Sigmoid colon (tissue), 4 donors: Measurements from ENCODE around the gene CD164L2.

Source experiments
- POLR2A ChIP-seq, 2 donors: fragments of 450-650 bp; IDR thresholded peaks; one replicate each; pipeline ENCODE4 v1.6.1; 2016; ENCODE audit warnings: antibody characterized with exemption in 2 of 2, mild to moderate bottlenecking in 2 of 2, moderate library complexity in 2 of 2
- POLR2AphosphoS5 ChIP-seq, 4 donors: sonication (generic); formaldehyde crosslinking; IDR thresholded peaks; one replicate each; pipeline ENCODE4 v1.6.1; 2017; ENCODE audit warnings: antibody characterized with exemption in 4 of 4
- TF ChIP-seq, protein P1 (sequence below), 4 experiments: fragments of 450-650 bp in 3 of 4; fragments of 200-600 bp in 1 of 4; IDR thresholded peaks; one replicate each; pipeline ENCODE4 v1.5.1; 2016 to 2019; ENCODE audit warnings: antibody characterized with exemption in 4 of 4, mild to moderate bottlenecking in 3 of 4, moderate library complexity in 2 of 4

DNA sequence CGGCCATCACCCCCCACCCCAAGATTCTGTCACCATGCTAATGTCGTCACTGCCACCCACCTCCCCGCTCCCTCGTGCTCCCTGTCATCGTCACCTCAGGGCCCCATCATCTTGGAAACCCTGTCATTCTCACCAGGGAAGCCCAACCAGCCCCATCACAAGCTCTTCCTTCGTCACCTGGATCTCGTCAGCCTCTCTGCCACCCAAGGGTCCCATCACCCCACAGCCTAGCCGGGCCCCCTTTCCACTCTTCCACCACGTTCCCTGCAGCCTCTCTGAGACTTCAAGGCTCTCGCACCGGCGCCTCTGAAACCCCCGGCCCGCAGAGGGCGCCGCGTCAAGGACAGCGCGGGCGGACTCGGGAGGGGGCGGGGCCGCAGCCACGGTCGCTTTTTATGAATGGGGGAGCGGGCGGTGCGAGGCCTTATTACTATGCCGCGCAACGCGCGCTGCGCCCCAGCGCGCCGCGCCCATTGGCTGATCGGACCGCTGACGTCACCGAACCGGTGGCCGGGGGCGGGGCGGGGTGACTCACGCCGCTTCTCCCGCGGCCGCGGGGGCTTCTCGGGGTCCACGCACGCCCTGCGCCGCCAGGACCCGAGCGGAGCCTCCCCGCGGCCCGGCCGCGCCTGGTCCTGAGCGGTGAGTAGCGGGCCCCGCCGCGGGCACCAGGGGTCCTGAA lies 9.1 kb upstream of the CD164L2 start, which contains the start of gene GPR3:
- peak in 3 of 4 donors; percentile 27 to 74 (median 48) for TF ChIP-seq POLR2AphosphoS5 (IDR thresholded peaks at IDR 0.05)
- TF ChIP-seq, protein P1, sequence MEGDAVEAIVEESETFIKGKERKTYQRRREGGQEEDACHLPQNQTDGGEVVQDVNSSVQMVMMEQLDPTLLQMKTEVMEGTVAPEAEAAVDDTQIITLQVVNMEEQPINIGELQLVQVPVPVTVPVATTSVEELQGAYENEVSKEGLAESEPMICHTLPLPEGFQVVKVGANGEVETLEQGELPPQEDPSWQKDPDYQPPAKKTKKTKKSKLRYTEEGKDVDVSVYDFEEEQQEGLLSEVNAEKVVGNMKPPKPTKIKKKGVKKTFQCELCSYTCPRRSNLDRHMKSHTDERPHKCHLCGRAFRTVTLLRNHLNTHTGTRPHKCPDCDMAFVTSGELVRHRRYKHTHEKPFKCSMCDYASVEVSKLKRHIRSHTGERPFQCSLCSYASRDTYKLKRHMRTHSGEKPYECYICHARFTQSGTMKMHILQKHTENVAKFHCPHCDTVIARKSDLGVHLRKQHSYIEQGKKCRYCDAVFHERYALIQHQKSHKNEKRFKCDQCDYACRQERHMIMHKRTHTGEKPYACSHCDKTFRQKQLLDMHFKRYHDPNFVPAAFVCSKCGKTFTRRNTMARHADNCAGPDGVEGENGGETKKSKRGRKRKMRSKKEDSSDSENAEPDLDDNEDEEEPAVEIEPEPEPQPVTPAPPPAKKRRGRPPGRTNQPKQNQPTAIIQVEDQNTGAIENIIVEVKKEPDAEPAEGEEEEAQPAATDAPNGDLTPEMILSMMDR (IDR thresholded peaks at IDR 0.05): peak; percentile 30 to 53 (median 44)
- TF ChIP-seq POLR2A (IDR thresholded peaks at IDR 0.05): no peak
